Measurements from ENCODE around the gene PPP1R11. TPM values are rescaled to one million over a fixed set of nuclear protein-coding genes. Genes with fewer than 3 reads are reported as not detected.

PPP1R11 gene
- total and polyA plus RNA-seq, 2 of the 13 experiments (the other 11 are each of a cell fraction or from before 2014, with no cell fraction given), result 32.1 to 58.9 TPM

DNA sequence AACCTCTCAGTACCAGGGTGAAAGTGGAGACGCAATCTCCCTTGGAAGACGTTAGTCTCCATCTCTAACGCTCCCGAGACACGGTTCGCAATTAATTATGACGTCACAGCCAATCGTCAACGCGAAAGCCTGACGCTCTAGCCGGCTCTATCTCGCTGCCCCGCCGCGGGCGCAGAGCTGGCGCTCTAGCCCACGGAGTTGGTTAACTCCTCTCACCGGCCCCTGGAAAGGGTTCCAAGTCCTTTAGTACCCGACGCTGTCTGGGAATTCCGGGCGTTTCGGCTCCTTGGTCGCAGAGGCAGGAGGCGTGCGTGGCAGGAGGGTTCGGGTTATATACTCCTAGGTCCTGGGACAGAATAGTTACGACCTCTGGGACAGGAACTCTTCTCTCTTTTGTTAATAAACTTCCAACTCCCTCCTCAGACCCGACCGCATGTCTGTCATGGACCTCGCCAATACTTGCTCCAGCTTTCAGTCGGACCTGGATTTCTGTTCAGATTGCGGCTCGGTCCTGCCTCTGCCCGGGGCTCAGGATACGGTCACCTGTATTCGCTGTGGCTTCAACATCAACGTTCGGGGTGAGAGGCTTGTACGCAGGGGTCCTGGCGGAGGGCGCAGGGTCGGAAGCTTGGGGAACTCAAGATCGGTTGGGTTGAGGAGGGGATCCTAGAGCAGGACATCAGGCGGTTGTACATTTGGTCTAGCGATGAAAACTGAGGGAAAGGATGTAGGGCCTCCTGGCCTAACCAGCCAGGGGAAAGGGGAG, 5.7 kb upstream of the PPP1R11 start, which contains the start of gene POLR1H (continued):
- TF ChIP-seq, protein P1, sequence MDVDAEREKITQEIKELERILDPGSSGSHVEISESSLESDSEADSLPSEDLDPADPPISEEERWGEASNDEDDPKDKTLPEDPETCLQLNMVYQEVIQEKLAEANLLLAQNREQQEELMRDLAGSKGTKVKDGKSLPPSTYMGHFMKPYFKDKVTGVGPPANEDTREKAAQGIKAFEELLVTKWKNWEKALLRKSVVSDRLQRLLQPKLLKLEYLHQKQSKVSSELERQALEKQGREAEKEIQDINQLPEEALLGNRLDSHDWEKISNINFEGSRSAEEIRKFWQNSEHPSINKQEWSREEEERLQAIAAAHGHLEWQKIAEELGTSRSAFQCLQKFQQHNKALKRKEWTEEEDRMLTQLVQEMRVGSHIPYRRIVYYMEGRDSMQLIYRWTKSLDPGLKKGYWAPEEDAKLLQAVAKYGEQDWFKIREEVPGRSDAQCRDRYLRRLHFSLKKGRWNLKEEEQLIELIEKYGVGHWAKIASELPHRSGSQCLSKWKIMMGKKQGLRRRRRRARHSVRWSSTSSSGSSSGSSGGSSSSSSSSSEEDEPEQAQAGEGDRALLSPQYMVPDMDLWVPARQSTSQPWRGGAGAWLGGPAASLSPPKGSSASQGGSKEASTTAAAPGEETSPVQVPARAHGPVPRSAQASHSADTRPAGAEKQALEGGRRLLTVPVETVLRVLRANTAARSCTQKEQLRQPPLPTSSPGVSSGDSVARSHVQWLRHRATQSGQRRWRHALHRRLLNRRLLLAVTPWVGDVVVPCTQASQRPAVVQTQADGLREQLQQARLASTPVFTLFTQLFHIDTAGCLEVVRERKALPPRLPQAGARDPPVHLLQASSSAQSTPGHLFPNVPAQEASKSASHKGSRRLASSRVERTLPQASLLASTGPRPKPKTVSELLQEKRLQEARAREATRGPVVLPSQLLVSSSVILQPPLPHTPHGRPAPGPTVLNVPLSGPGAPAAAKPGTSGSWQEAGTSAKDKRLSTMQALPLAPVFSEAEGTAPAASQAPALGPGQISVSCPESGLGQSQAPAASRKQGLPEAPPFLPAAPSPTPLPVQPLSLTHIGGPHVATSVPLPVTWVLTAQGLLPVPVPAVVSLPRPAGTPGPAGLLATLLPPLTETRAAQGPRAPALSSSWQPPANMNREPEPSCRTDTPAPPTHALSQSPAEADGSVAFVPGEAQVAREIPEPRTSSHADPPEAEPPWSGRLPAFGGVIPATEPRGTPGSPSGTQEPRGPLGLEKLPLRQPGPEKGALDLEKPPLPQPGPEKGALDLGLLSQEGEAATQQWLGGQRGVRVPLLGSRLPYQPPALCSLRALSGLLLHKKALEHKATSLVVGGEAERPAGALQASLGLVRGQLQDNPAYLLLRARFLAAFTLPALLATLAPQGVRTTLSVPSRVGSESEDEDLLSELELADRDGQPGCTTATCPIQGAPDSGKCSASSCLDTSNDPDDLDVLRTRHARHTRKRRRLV (CRISPR knock-in tag; IDR thresholded peaks at IDR 0.05), result peak; percentile 83
- TF ChIP-seq SIX1 (CRISPR knock-in tag; IDR thresholded peaks at IDR 0.05; ENCODE audit: borderline replicate concordance) (peak; percentile 72; the same call in 1 of the 2 replicates), ZSCAN31 (CRISPR knock-in tag; IDR thresholded peaks at IDR 0.05; ENCODE audit: low read depth) (peak; percentile 87), KLF12 (CRISPR knock-in tag; IDR thresholded peaks at IDR 0.05; ENCODE audit: borderline replicate concordance) (peak; percentile 94; the same call in 1 of the 2 replicates), SOX5 (CRISPR knock-in tag; IDR thresholded peaks at IDR 0.05; ENCODE audit: borderline replicate concordance) (peak; percentile 75; the same call in 1 of the 2 replicates), MXI1 (IDR thresholded peaks at IDR 0.05; ENCODE audit: borderline replicate concordance, low read depth, low read length) (peak; percentile 76; the same call in 1 of the 3 replicates), SNAI1 (CRISPR knock-in tag; IDR thresholded peaks at IDR 0.05; ENCODE audit: borderline replicate concordance) (peak; percentile 93; the same call in 1 of the 2 replicates), BRCA1 (CRISPR knock-in tag; IDR thresholded peaks at IDR 0.05) (peak; percentile 98), DNMT3B (CRISPR knock-in tag; conservative IDR thresholded peaks at IDR 0.05) (peak; percentile 93), ZNF501 (CRISPR knock-in tag; IDR thresholded peaks at IDR 0.05) (peak; percentile 99), ZNF674 (CRISPR knock-in tag; IDR thresholded peaks at IDR 0.05; ENCODE audit: low read depth) (no peak), ZFP82 (CRISPR knock-in tag; IDR thresholded peaks at IDR 0.05; ENCODE audit: borderline replicate concordance) (no peak), ZNF33B (CRISPR knock-in tag; IDR thresholded peaks at IDR 0.05) (0 out of 2 replicates have a peak, but pooled peaks have one; percentile 19), SP5 (CRISPR knock-in tag; IDR thresholded peaks at IDR 0.05; ENCODE audit: borderline replicate concordance, low read depth) (peak; percentile 57; the same call in 1 of the 2 replicates)
- TF ChIP-seq, protein P2, sequence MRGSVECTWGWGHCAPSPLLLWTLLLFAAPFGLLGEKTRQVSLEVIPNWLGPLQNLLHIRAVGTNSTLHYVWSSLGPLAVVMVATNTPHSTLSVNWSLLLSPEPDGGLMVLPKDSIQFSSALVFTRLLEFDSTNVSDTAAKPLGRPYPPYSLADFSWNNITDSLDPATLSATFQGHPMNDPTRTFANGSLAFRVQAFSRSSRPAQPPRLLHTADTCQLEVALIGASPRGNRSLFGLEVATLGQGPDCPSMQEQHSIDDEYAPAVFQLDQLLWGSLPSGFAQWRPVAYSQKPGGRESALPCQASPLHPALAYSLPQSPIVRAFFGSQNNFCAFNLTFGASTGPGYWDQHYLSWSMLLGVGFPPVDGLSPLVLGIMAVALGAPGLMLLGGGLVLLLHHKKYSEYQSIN (CRISPR knock-in tag; IDR thresholded peaks at IDR 0.05; ENCODE audit: borderline replicate concordance), result no peak; the same call in 1 of the 2 replicates
- TF ChIP-seq, protein P3, sequence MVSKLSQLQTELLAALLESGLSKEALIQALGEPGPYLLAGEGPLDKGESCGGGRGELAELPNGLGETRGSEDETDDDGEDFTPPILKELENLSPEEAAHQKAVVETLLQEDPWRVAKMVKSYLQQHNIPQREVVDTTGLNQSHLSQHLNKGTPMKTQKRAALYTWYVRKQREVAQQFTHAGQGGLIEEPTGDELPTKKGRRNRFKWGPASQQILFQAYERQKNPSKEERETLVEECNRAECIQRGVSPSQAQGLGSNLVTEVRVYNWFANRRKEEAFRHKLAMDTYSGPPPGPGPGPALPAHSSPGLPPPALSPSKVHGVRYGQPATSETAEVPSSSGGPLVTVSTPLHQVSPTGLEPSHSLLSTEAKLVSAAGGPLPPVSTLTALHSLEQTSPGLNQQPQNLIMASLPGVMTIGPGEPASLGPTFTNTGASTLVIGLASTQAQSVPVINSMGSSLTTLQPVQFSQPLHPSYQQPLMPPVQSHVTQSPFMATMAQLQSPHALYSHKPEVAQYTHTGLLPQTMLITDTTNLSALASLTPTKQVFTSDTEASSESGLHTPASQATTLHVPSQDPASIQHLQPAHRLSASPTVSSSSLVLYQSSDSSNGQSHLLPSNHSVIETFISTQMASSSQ (IDR thresholded peaks at IDR 0.05; ENCODE audit: low read depth), result peak; percentile 75
- TF ChIP-seq, protein P3 (CRISPR knock-in tag; IDR thresholded peaks at IDR 0.05; ENCODE audit: borderline replicate concordance), result peak; percentile 77; the same call in 1 of the 2 replicates
- TF ChIP-seq, protein P4, sequence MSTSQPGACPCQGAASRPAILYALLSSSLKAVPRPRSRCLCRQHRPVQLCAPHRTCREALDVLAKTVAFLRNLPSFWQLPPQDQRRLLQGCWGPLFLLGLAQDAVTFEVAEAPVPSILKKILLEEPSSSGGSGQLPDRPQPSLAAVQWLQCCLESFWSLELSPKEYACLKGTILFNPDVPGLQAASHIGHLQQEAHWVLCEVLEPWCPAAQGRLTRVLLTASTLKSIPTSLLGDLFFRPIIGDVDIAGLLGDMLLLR (CRISPR knock-in tag; IDR thresholded peaks at IDR 0.05), result peak; percentile 75
